GM21367 (cell line): ENCODE data around the gene GSTA2.
"Not testable (repeated sequence)": the region's sequence is repeated elsewhere in the genome, so short reads cannot be mapped to it uniquely, and the experiment has no call there.

ENCODE experiments used
- ATAC-seq: cut with Tn5 transposase; IDR thresholded peaks from one replicate; pipeline ENCODE4 v1.9.1; 2021; ENCODE audit not compliant: unreplicated experiment

Gene GSTA2

GRCh38 chr6:52760105-52760765, 3.0 kb downstream of the GSTA2 start:
- ATAC-seq = no peak

- no peak for ATAC-seq
Observed at GRCh38 chr6:52759085-52759484, 4.2 kb downstream of the GSTA2 start.

GRCh38 chr6:52757651-52758338, 5.5 kb downstream of the GSTA2 start:
- not testable (repeated sequence) for ATAC-seq

GRCh38 chr6:52754443-52754842, 8.8 kb downstream of the GSTA2 start:
- ATAC-seq = no peak

GRCh38 chr6:52753137-52753536, 10.1 kb downstream of the GSTA2 start:
- ATAC-seq = not testable (repeated sequence)

- ATAC-seq = no peak
Observed at GRCh38 chr6:52752310-52752709, 11.0 kb downstream of the GSTA2 start.

GRCh38 chr6:52749556-52750152, 13.6 kb downstream of the GSTA2 start:
- ATAC-seq = no peak

- not testable (repeated sequence) for ATAC-seq
Observed at GRCh38 chr6:52747301-52747700, 16.0 kb downstream of the GSTA2 start.

GRCh38 chr6:52746213-52746612, 17.1 kb downstream of the GSTA2 start:
- no peak for ATAC-seq

- ATAC-seq = no peak
Observed at GRCh38 chr6:52745764-52746201, 17.5 kb downstream of the GSTA2 start.

- no peak for ATAC-seq
Observed at GRCh38 chr6:52741872-52742271, 21.4 kb downstream of the GSTA2 start.

- ATAC-seq = no peak
Observed at GRCh38 chr6:52739627-52740026, 23.6 kb downstream of the GSTA2 start.

- no peak for ATAC-seq
Observed at GRCh38 chr6:52739134-52739533, 24.1 kb downstream of the GSTA2 start.

- ATAC-seq = no peak
Observed at GRCh38 chr6:52736145-52736544, 27.1 kb downstream of the GSTA2 start.

GRCh38 chr6:52735071-52735470, 28.2 kb downstream of the GSTA2 start:
- ATAC-seq = no peak

GRCh38 chr6:52734072-52734471, 29.2 kb downstream of the GSTA2 start:
- ATAC-seq = no peak

GRCh38 chr6:52733172-52733571, 30.1 kb downstream of the GSTA2 start:
- ATAC-seq = no peak

GRCh38 chr6:52731719-52732118, 31.6 kb downstream of the GSTA2 start:
- ATAC-seq = no peak

- ATAC-seq = no peak
Observed at GRCh38 chr6:52729576-52729975, 33.7 kb downstream of the GSTA2 start.

GRCh38 chr6:52728394-52728793, 34.9 kb downstream of the GSTA2 start:
- no peak for ATAC-seq

- ATAC-seq = no peak
Observed at GRCh38 chr6:52727908-52728307, 35.4 kb downstream of the GSTA2 start.
